ENCODE data around the gene CDC42EP4. TPM values are rescaled to one million over a fixed set of nuclear protein-coding genes. Genes with fewer than 3 reads are reported as not detected.

Gene CDC42EP4
- total RNA-seq (10 to 100 TPM; 50.4 to 59.8 TPM), polyA plus RNA-seq (ENCODE audit: insufficient read length in 2 of 2) (100 to 1,000 TPM in 1 of 2 donors, 10 to 100 TPM in 1; 96.4 to 106 TPM)
- long read RNA-seq, donor 1, transcript CDC42EP4-201 (2 exons, 3,272 nt) = major isoform, 30 of 32 reads
- long read RNA-seq, donor 1, partial matches to known transcripts = 0 of 32 reads
- long read RNA-seq, donor 1, other reads (novel, unspliced or antisense) = 0 of 32 reads
- long read RNA-seq, donor 2, transcript CDC42EP4-201 (2 exons, 3,272 nt) = major isoform, 19 of 20 reads
- long read RNA-seq, donor 2, partial matches to known transcripts = 0 of 20 reads
- long read RNA-seq, donor 2, other reads (novel, unspliced or antisense) = 0 of 20 reads
- long read RNA-seq, donor 3, transcript CDC42EP4-201 (2 exons, 3,272 nt) = major isoform, 19 of 20 reads
- long read RNA-seq, donor 3, partial matches to known transcripts = 0 of 20 reads
- long read RNA-seq, donor 3, other reads (novel, unspliced or antisense) = 0 of 20 reads
- long read RNA-seq, donor 4, transcript CDC42EP4-201 (2 exons, 3,272 nt) = major isoform, 15 of 15 reads
- long read RNA-seq, donor 4, partial matches to known transcripts = 0 of 15 reads
- long read RNA-seq, donor 4, other reads (novel, unspliced or antisense) = 0 of 15 reads

GRCh38 chr17:73311781-73312641 lies at the start of gene CDC42EP4:
Gene CDC42EP4, minus strand, starts transcription at chr17:73312001. Its CDS starts 25,501 bp downstream, at chr17:73286500.
- Histone ChIP-seq H3K9me3 (ENCODE audit: control insufficient read depth, insufficient read depth, low read length) (no peaks in the 10 kb centered on the region), H3K27ac (ENCODE audit: low read depth, low read length) (peak within 1 kb of the TSS; percentile 98), H3K27me3 (ENCODE audit: control insufficient read depth, insufficient read depth, low read length) (no peaks in the 10 kb centered on the region), H3K4me1 (ENCODE audit: control insufficient read depth, insufficient read depth, low read length) (peaks cover 50% of the 10 kb centered on the region), H3K4me3 (ENCODE audit: low read depth, low read length) (peak within 1 kb of the TSS; percentile 88), H3K36me3 (ENCODE audit: control insufficient read depth, insufficient read depth, low read length) (peaks cover 12% of the 10 kb centered on the region)
- 2% methylated on average over 71 of the region's 71 CpGs for WGBS (ENCODE audit: insufficient coverage)
- peak; percentile 76 to 97 (median 85) for DNase-seq (ENCODE audit: low read depth in 4 of 6, low spot score in 6 of 6)

GRCh38 chr17:73360961-73361761 lies 49.4 kb upstream of the CDC42EP4 start:
- 43% methylated on average over 23 of the region's 29 CpGs for WGBS (ENCODE audit: insufficient coverage)
- no peak overlapping the region for H3K27ac ChIP-seq (ENCODE audit: low read depth, low read length)

GRCh38 chr17:73359987-73360410 lies 48.2 kb upstream of the CDC42EP4 start:
- Histone ChIP-seq H3K4me1 (ENCODE audit: control insufficient read depth, insufficient read depth, low read length) (peaks cover 80% of the 10 kb centered on the region), H3K27ac (ENCODE audit: low read depth, low read length) (peak overlapping the region; percentile 16), H3K4me3 (ENCODE audit: low read depth, low read length) (no peak overlapping the region), H3K27me3 (ENCODE audit: control insufficient read depth, insufficient read depth, low read length) (no peaks in the 10 kb centered on the region), H3K9me3 (ENCODE audit: control insufficient read depth, insufficient read depth, low read length) (no peaks in the 10 kb centered on the region), H3K36me3 (ENCODE audit: control insufficient read depth, insufficient read depth, low read length) (peaks cover 47% of the 10 kb centered on the region)
- peak in 1 of 6 donors; percentile 34 for DNase-seq (ENCODE audit: low read depth in 4 of 6, low spot score in 6 of 6)
- 60% methylated on average over 7 of the region's 7 CpGs for WGBS (ENCODE audit: insufficient coverage)

More at GRCh38 chr17:73360961-73361761, 49.4 kb upstream of the CDC42EP4 start:
- H3K36me3 ChIP-seq (ENCODE audit: control insufficient read depth, insufficient read depth, low read length) = peaks cover 58% of the 10 kb centered on the region
- no peaks in the 10 kb centered on the region for H3K27me3 ChIP-seq (ENCODE audit: control insufficient read depth, insufficient read depth, low read length)
- H3K4me3 ChIP-seq (ENCODE audit: low read depth, low read length) = no peak overlapping the region
- peaks cover 87% of the 10 kb centered on the region for H3K4me1 ChIP-seq (ENCODE audit: control insufficient read depth, insufficient read depth, low read length)
- H3K9me3 ChIP-seq (ENCODE audit: control insufficient read depth, insufficient read depth, low read length) = no peaks in the 10 kb centered on the region
- DNase-seq (ENCODE audit: low read depth in 4 of 6, low spot score in 6 of 6) = peak in 1 of 6 donors; percentile 51

- peaks cover 78% of the 10 kb centered on the region for H3K4me1 ChIP-seq (ENCODE audit: control insufficient read depth, insufficient read depth, low read length)
Observed at GRCh38 chr17:73359352-73359751, 47.6 kb upstream of the CDC42EP4 start.

GRCh38 chr17:73358668-73359067 lies 46.9 kb upstream of the CDC42EP4 start:
- Histone ChIP-seq H3K27me3 (ENCODE audit: control insufficient read depth, insufficient read depth, low read length) (no peaks in the 10 kb centered on the region), H3K27ac (ENCODE audit: low read depth, low read length) (no peak overlapping the region), H3K9me3 (ENCODE audit: control insufficient read depth, insufficient read depth, low read length) (no peaks in the 10 kb centered on the region), H3K36me3 (ENCODE audit: control insufficient read depth, insufficient read depth, low read length) (peaks cover 49% of the 10 kb centered on the region), H3K4me3 (ENCODE audit: low read depth, low read length) (no peak overlapping the region), H3K4me1 (ENCODE audit: control insufficient read depth, insufficient read depth, low read length) (peaks cover 72% of the 10 kb centered on the region)
- WGBS (ENCODE audit: insufficient coverage) = 83% methylated on average over 4 of the region's 9 CpGs
- DNase-seq (ENCODE audit: low read depth in 4 of 6, low spot score in 6 of 6) = no peak

More at GRCh38 chr17:73359352-73359751, 47.6 kb upstream of the CDC42EP4 start:
- Histone ChIP-seq H3K27me3 (ENCODE audit: control insufficient read depth, insufficient read depth, low read length) (no peaks in the 10 kb centered on the region), H3K36me3 (ENCODE audit: control insufficient read depth, insufficient read depth, low read length) (peaks cover 52% of the 10 kb centered on the region), H3K9me3 (ENCODE audit: control insufficient read depth, insufficient read depth, low read length) (no peaks in the 10 kb centered on the region), H3K4me3 (ENCODE audit: low read depth, low read length) (no peak overlapping the region), H3K27ac (ENCODE audit: low read depth, low read length) (no peak overlapping the region)
- no peak for DNase-seq (ENCODE audit: low read depth in 4 of 6, low spot score in 6 of 6)
- WGBS (ENCODE audit: insufficient coverage) = 65% methylated on average over 4 of the region's 10 CpGs

GRCh38 chr17:73357981-73358380 lies 46.2 kb upstream of the CDC42EP4 start:
- Histone ChIP-seq H3K27me3 (ENCODE audit: control insufficient read depth, insufficient read depth, low read length) (no peaks in the 10 kb centered on the region), H3K36me3 (ENCODE audit: control insufficient read depth, insufficient read depth, low read length) (peaks cover 48% of the 10 kb centered on the region), H3K9me3 (ENCODE audit: control insufficient read depth, insufficient read depth, low read length) (no peaks in the 10 kb centered on the region), H3K4me3 (ENCODE audit: low read depth, low read length) (no peak overlapping the region), H3K27ac (ENCODE audit: low read depth, low read length) (no peak overlapping the region), H3K4me1 (ENCODE audit: control insufficient read depth, insufficient read depth, low read length) (peaks cover 70% of the 10 kb centered on the region)
- WGBS (ENCODE audit: insufficient coverage) = 93% methylated on average over 17 of the region's 19 CpGs
- DNase-seq (ENCODE audit: low read depth in 4 of 6, low spot score in 6 of 6) = no peak

GRCh38 chr17:73357318-73357717 lies 45.5 kb upstream of the CDC42EP4 start:
- Histone ChIP-seq H3K9me3 (ENCODE audit: control insufficient read depth, insufficient read depth, low read length) (no peaks in the 10 kb centered on the region), H3K27me3 (ENCODE audit: control insufficient read depth, insufficient read depth, low read length) (no peaks in the 10 kb centered on the region), H3K4me3 (ENCODE audit: low read depth, low read length) (no peak overlapping the region), H3K27ac (ENCODE audit: low read depth, low read length) (peak overlapping the region; percentile 72), H3K36me3 (ENCODE audit: control insufficient read depth, insufficient read depth, low read length) (peaks cover 50% of the 10 kb centered on the region), H3K4me1 (ENCODE audit: control insufficient read depth, insufficient read depth, low read length) (peaks cover 67% of the 10 kb centered on the region)
- WGBS (ENCODE audit: insufficient coverage) = 47% methylated on average over 7 of the region's 9 CpGs
- peak in 1 of 6 donors; percentile 81 for DNase-seq (ENCODE audit: low read depth in 4 of 6, low spot score in 6 of 6)

GRCh38 chr17:73356561-73357170 lies 44.9 kb upstream of the CDC42EP4 start:
- WGBS (ENCODE audit: insufficient coverage) = 46% methylated on average over 4 of the region's 8 CpGs
- no peak for DNase-seq (ENCODE audit: low read depth in 4 of 6, low spot score in 6 of 6)
- no peaks in the 10 kb centered on the region for H3K9me3 ChIP-seq (ENCODE audit: control insufficient read depth, insufficient read depth, low read length)
- H3K27ac ChIP-seq (ENCODE audit: low read depth, low read length) = peak overlapping the region; percentile 72
- H3K27me3 ChIP-seq (ENCODE audit: control insufficient read depth, insufficient read depth, low read length) = no peaks in the 10 kb centered on the region
- peaks cover 66% of the 10 kb centered on the region for H3K4me1 ChIP-seq (ENCODE audit: control insufficient read depth, insufficient read depth, low read length)
- H3K4me3 ChIP-seq (ENCODE audit: low read depth, low read length) = no peak overlapping the region
- peaks cover 53% of the 10 kb centered on the region for H3K36me3 ChIP-seq (ENCODE audit: control insufficient read depth, insufficient read depth, low read length)

Measured in spinal cord (tissue), 10 donors.